ENCODE measurements around the gene SLC1A5.

- TF ChIP-seq, protein P1, sequence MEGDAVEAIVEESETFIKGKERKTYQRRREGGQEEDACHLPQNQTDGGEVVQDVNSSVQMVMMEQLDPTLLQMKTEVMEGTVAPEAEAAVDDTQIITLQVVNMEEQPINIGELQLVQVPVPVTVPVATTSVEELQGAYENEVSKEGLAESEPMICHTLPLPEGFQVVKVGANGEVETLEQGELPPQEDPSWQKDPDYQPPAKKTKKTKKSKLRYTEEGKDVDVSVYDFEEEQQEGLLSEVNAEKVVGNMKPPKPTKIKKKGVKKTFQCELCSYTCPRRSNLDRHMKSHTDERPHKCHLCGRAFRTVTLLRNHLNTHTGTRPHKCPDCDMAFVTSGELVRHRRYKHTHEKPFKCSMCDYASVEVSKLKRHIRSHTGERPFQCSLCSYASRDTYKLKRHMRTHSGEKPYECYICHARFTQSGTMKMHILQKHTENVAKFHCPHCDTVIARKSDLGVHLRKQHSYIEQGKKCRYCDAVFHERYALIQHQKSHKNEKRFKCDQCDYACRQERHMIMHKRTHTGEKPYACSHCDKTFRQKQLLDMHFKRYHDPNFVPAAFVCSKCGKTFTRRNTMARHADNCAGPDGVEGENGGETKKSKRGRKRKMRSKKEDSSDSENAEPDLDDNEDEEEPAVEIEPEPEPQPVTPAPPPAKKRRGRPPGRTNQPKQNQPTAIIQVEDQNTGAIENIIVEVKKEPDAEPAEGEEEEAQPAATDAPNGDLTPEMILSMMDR (IDR thresholded peaks at IDR 0.05) = no peak
- no peak for TF ChIP-seq POLR2A (IDR thresholded peaks at IDR 0.05; ENCODE audit: low read depth)
- peak in 1 of 2 donors; percentile 39 for TF ChIP-seq POLR2AphosphoS5 (IDR thresholded peaks at IDR 0.05)
Observed at GRCh38 chr19:46784262-46785053, 3.9 kb downstream of the SLC1A5 start.
